Karpas-422 (cell line): ENCODE results near the gene CACNB2. TPM values are rescaled to one million over a fixed set of nuclear protein-coding genes. Genes with fewer than 3 reads are reported as not detected.
A peak's percentile ranks its signal among the peaks of the same experiment; 100 is the strongest.
"Not testable (repeated sequence)": the region's sequence is repeated elsewhere in the genome, so short reads cannot be mapped to it uniquely, and the experiment has no call there.

Experiments
- DNase-seq: peaks from one replicate; pipeline ENCODE4 v3.0.0-alpha.2; 2015
- H2AFZ ChIP-seq: fragments of 200-600 bp; sonication (generic); 2 replicates; pipeline ENCODE4 v1.6.1; 2014; ENCODE audit warnings: antibody characterized with exemption, low read length, mixed read lengths
- H3K27ac ChIP-seq: fragments of 200-600 bp; sonication (generic); 2 replicates; pipeline ENCODE4 v1.5.1; 2014; ENCODE audit warnings: mild to moderate bottlenecking, low read length, moderate library complexity
- H3K27me3 ChIP-seq: fragments of 200-600 bp; sonication (generic); 2 replicates; pipeline ENCODE4 v1.6.1; 2014; ENCODE audit warnings: low read length, mixed read lengths
- H3K36me3 ChIP-seq: fragments of 200-600 bp; sonication (generic); 2 replicates; pipeline ENCODE4 v1.6.1; 2014; ENCODE audit warnings: low read length, mixed read lengths; ENCODE audit not compliant: insufficient read depth
- H3K4me1 ChIP-seq: fragments of 200-600 bp; sonication (generic); 2 replicates; pipeline ENCODE4 v1.6.1; 2014; ENCODE audit warnings: mild to moderate bottlenecking, low read length, mixed read lengths
- H3K4me2 ChIP-seq: fragments of 200-600 bp; sonication (generic); 2 replicates; pipeline ENCODE4 v1.6.1; 2014; ENCODE audit warnings: low read length, low read depth, mild to moderate bottlenecking; ENCODE audit not compliant: poor library complexity, severe bottlenecking
- H3K4me3 ChIP-seq: fragments of 200-600 bp; sonication (generic); 2 replicates; pipeline ENCODE4 v1.5.1; 2014; ENCODE audit warnings: mild to moderate bottlenecking, antibody characterized with exemption, low read length, mixed read lengths
- H3K79me2 ChIP-seq: fragments of 200-600 bp; sonication (generic); 2 replicates; pipeline ENCODE4 v1.6.1; 2014; ENCODE audit warnings: mild to moderate bottlenecking, low read length, mixed read lengths
- H3K9ac ChIP-seq: fragments of 200-600 bp; sonication (generic); 2 replicates; pipeline ENCODE4 v1.6.0; 2014; ENCODE audit warnings: low read length
- H3K9me2 ChIP-seq: fragments of 200-600 bp; sonication (generic), shearing (Covaris generic); replicated peaks from 2 replicates; pipeline ENCODE4 v1.6.0; 2014; ENCODE audit warnings: mild to moderate bottlenecking, low read length, moderate library complexity; ENCODE audit not compliant: insufficient read depth
- H3K9me3 ChIP-seq: fragments of 300-700, 200-600 bp; sonication (generic); 2 replicates; pipeline ENCODE4 v1.6.1; 2014; ENCODE audit warnings: low read length, mixed read lengths
- H4K20me1 ChIP-seq: fragments of 200-600 bp; sonication (generic); 2 replicates; pipeline ENCODE4 v1.6.1; 2014; ENCODE audit warnings: mild to moderate bottlenecking, antibody characterized with exemption, low read length, low read depth; ENCODE audit not compliant: insufficient read depth
- total RNA-seq: library from RNA; depleted of rRNA; stranded (reverse); fragments of >200 nt; shearing (Covaris generic); gene quantifications from 2 replicates; pipeline ENCODE4 v1.2.3, GENCODE V29; 2014; ENCODE audit warnings: low replicate concordance; rRNA removed

CACNB2 gene
- total RNA-seq, 1 experiment from 2014 or later, result not detected

DNA sequence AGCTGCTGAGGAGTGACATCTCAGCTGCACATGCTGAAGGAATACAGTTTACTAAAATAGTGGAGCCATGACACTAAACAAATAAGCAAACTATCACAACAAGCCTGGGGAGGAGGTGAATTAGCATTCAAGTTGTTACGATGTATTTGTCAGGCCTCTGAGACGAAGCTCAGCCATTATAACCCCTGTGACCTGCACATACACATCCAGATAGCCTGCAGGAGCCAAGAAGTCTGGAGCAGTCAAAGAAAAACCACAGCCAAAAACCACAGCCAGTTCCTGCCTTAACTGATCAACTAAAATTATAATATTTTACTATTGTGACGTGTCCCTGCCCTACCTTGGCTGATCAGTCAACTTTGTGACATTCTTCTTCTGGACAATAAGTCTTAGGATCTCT lies 442.6 kb downstream of the CACNB2 start:
- no peaks in the 10 kb centered on the region for H3K4me1 ChIP-seq
- no peak for DNase-seq
- no peak overlapping the region for H3K27ac ChIP-seq
- H3K79me2 ChIP-seq, result peaks cover 6% of the 10 kb centered on the region; the same call in 1 of the 2 replicates
- peaks cover 7% of the 10 kb centered on the region for H3K9me3 ChIP-seq
- H3K9me2 ChIP-seq, result no peaks in the 10 kb centered on the region
- no peaks in the 10 kb centered on the region for H3K27me3 ChIP-seq
- no peak overlapping the region for H3K4me3 ChIP-seq
- H3K4me2 ChIP-seq, result no peak overlapping the region
- H2AFZ ChIP-seq, result no peak overlapping the region
- H4K20me1 ChIP-seq, result no peaks in the 10 kb centered on the region
- H3K36me3 ChIP-seq, result peaks cover 62% of the 10 kb centered on the region
- H3K9ac ChIP-seq, result no peak overlapping the region

DNA sequence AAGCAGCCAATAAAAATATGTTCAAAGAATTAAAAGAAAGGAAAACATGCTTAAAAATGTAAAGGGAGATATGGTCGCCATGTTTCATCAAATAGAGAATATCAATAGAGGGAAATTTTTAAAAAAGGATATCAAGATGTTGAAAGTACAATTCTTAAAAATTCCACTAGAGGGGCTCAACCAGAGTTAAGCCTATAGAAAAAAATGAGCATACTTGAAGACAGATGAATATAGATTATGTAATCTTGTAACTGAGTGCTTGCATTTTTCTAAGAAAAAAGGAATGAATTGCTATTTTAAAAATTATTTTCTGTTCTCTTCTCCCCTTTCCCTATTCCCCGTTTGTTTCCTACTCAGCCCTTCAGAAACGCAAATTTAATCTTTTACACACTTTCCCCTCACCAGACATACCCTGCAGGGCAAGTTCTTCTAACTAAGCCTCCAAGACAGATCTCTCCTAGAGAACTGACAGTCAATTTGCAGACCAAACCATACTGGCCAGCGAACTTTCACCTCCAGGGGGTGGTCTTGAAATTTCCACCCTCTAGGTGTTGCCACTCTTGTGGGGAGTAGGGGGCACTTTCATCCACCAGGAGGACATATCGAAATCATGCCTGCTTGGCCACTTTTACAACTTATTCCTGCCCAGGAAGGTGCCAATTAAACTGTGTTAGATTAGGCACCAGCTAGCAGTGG lies 443.5 kb downstream of the CACNB2 start:
- Histone ChIP-seq H3K27ac (no peak overlapping the region), H3K79me2 (peaks cover 6% of the 10 kb centered on the region; the same call in 1 of the 2 replicates), H3K4me1 (no peaks in the 10 kb centered on the region), H2AFZ (no peak overlapping the region), H3K4me2 (no peak overlapping the region), H3K9ac (no peak overlapping the region), H3K4me3 (no peak overlapping the region), H3K9me2 (no peaks in the 10 kb centered on the region), H3K36me3 (peaks cover 63% of the 10 kb centered on the region), H3K27me3 (no peaks in the 10 kb centered on the region), H3K9me3 (peaks cover 4% of the 10 kb centered on the region), H4K20me1 (no peaks in the 10 kb centered on the region)
- peak; percentile 49 for DNase-seq

- H3K27ac ChIP-seq, H2AFZ ChIP-seq, H3K9ac ChIP-seq, H3K4me2 ChIP-seq, DNase-seq, H3K9me2 ChIP-seq, H3K4me1 ChIP-seq, H4K20me1 ChIP-seq, H3K27me3 ChIP-seq, H3K9me3 ChIP-seq, H3K4me3 ChIP-seq: not testable (repeated sequence)
- Histone ChIP-seq H3K79me2 (peaks cover 23% of the 10 kb centered on the region), H3K36me3 (peaks cover 49% of the 10 kb centered on the region)
Measured at GRCh38 chr10:18586637-18587036, 446.4 kb downstream of the CACNB2 start.

- not testable (repeated sequence) for H3K4me3 ChIP-seq, H3K9me3 ChIP-seq, H3K9ac ChIP-seq, H4K20me1 ChIP-seq, DNase-seq, H2AFZ ChIP-seq, H3K27ac ChIP-seq, H3K4me2 ChIP-seq, H3K27me3 ChIP-seq, H3K4me1 ChIP-seq, H3K9me2 ChIP-seq
- peaks cover 45% of the 10 kb centered on the region for H3K36me3 ChIP-seq
- peaks cover 24% of the 10 kb centered on the region for H3K79me2 ChIP-seq
Measured at GRCh38 chr10:18591141-18591540, 450.9 kb downstream of the CACNB2 start.

Other genes with a start within 250 kb of the CACNB2 start
- gene SLC39A12, start 188.5 kb upstream of the CACNB2 start, total RNA-seq, result not detected in 2 replicates